SK-N-MC (cell line): Measurements from ENCODE around the gene ZNF483.

ENCODE experiments used
- EZH2 ChIP-seq: fragments of 200-600 bp; sonication (generic); IDR thresholded peaks from one replicate; pipeline ENCODE4 v1.6.1; 2017; ENCODE audit warnings: antibody characterized with exemption
- POLR2AphosphoS5 ChIP-seq: IDR thresholded peaks from 2 replicates; pipeline ENCODE4 v1.6.1; 2012; ENCODE audit warnings: mild to moderate bottlenecking, low read depth, low read length, borderline replicate concordance

- TF ChIP-seq EZH2 (no peak), POLR2AphosphoS5 (no peak)
Observed at GRCh38 chr9:111561165-111561719, 36.3 kb downstream of the ZNF483 start.
